GM19452 (cell line): Measurements from ENCODE around the gene GNA12.
A peak's percentile ranks its signal among the peaks of the same experiment; 100 is the strongest.

Experiments
- ATAC-seq: cut with Tn5 transposase; IDR thresholded peaks from one replicate; pipeline ENCODE4 v1.9.1; 2021; ENCODE audit not compliant: unreplicated experiment

Gene GNA12

DNA sequence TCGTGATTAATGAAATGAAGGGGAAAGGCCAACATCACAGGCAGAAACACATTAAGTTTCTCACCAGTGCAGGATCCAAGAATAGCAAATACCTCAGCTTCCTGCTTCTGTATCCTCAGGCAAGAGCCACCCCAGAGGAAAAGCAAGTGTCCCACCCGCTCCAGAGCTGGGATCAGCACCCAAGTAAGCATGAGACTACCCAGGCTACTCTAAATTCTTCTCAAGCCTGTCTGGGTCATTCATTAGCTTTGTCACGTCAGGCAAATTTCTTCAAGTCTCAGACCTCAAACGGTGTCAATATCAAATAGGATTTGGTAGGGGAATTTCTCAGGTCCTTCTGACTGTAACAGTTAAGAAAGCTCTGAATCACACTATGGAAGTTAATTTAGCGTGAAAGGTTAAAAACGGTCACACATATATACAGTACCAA is 59.0 kb downstream of the GNA12 start:
- ATAC-seq, result peak; percentile 71

DNA sequence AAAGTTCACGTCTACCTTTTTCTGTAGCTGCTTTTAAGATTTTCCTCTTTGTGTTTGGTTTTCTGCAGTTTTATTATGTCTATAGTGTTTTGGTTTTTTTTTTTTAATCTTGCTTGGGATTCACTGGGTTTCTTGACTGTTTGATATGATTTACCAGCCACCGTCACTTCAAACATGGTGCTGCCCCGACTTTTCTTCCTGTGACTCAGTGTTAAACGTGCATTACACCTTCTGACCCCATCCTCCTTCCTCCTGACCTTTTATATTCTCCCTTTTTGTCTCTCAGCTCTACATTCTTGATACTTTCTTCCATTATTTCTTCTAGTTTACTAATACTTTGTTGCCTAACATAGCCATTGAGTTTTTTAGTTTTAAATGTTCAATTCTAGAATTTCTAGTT is 61.5 kb downstream of the GNA12 start:
- no peak for ATAC-seq

DNA sequence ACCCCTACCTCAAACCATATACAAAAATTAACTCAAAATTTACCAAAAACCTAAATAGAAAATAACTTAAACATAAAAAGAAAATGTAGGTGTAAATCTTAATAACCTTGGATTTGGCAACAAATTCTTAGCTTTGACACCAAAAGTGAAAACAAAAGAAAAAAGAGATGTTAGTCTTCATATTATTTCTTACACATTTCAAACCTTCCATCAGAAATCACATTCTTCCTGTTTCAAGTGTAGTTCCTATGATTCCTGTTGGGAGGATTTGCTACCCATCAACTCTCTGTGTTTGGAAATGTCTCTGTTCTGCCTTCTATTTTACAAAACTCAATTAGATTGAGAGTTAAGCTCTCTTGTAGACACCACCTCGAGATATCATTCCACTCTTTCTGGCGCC is 62.0 kb downstream of the GNA12 start:
- no peak for ATAC-seq

DNA sequence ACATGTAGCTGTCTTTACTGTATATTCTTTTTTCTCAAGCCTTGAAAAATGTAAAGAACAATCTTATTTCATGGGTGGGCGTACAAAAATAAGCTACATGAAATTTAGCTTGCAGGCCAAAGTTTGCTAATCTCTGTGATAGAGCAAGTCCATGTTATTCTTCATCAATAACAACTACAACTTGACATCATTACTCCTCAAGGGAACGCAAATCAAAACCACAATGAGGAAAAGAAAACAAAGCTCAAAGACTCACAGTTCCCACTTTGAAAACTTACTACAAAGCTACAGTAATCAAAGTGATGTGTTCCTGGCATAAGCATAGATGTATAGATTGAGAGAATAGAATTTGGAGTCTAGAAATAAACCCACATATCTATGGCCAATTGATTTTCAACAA is 62.5 kb downstream of the GNA12 start:
- no peak for ATAC-seq

DNA sequence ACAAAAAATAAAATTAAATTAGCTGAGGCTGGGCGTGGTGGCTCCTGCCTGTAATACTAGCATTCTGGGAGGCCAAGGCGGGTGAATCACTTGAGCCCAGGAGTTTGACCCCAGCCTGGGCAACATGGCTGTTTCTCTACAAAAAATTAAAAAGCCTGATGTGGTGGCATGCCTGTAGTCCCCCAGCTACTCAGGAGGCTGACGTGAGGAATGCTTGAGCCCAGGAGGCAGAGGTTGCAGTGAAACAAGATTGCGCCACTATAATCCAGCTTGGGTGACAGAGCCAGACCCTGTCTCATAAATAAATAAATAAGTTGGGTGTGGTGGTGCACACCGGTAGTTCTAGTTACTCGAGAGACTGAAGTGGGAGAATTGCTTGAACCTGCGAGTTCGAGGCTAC is 65.1 kb downstream of the GNA12 start:
- ATAC-seq, result no peak

DNA sequence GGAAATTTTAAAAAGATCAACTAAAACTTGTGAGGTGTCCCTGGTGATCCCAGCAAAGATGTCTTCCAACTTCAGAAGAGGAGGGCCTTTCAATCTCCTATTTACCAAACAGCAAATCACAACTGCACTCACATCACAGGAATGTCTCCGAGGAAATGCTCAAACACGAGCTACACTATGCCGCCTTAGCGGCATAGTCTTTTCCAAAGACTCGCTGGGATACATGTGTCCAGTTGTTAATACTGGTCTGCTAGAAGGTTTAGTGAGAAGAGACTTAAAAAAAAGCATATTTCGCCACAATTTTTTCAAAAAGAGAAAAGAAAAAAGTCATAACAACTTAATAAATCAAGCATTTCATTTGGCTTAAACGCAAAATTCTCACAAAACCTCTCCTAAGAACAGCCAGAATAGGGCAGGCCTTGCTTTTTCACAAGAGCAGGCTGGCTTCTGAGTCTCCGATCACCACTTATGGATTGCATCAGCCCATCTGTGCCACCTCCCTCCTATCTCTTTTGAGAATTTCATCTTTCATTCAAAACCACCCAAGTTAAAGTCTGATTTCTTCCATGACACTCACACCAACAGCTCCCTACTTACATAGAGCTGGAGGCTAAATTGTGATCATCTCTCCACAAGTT is 66.1 kb downstream of the GNA12 start:
- ATAC-seq, result no peak

DNA sequence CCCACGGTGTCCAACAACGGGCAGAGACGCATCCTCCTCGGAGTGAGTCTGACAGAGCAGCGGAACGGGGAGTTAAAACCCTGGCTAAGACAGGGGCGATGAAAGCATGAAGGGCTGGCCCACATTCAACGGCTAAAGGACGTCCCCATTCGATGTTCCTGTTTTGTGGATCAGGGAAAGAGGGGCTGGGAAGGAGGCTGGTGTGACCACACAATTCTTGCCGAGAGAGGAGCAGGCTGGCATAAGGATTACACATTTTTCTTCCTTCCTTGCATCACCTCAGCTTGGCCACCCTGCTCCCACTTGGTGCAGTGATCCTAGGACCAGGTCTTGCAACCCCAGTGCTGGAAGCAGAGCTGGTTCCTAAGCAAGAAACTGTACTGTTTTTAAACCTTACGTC is 67.7 kb downstream of the GNA12 start:
- no peak for ATAC-seq

DNA sequence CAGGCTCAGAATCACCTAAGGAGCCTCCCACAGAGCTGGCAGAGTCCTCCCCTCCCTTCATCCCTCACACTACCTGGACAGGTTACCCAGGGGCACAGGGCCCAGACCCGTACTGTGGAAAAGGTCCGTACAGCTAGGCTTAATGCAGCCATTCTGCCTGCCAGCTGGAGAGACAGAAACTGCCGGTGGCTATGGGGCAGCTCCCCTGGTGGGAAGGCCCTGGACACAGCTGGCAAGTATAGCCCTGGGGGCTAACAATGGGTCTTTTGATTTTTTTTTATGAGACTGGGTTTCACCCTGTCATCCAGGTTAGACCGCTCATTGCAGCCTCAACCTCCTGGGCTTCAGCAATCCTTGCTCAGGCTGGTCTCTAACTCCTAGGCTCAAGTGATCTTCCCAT is 68.3 kb downstream of the GNA12 start:
- ATAC-seq, result no peak

DNA sequence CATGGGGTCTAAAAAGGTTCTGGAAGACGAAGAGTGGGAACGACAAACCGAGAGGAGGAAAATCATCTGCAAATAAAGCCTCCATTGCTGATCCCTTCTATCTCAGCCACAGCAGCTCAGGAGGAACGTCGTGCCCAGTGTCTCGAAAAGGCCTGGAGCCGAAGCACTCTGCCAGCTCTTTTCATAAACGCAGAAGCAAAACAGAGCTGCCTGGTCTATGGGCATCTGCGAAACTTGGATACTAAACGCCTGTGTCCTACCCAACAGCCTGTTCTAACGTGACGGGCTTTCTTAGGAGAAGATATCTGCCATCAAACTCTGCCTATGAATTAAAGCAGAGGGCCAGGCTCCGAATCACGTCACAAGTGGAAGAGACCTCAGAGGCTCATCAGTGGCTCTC is 68.7 kb downstream of the GNA12 start:
- ATAC-seq, result no peak

DNA sequence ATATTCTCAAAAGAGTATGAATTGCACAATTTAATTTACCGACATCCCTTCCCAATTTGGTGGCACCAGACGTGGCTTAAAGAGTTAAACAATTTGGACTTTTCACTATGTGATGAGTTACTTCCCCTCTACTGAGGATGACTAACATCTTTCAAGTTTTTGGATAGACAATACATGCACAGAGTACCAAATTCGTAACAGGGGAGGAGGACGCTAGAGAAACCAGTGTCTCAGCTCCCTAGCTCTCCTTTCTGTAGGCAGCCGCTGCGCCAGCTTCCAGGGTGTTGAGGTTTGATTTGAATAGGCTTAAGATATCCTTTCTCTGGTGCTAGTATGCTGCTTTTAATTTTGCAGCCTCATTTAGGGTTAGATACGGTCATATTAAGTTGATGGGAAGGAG is 69.2 kb downstream of the GNA12 start:
- ATAC-seq, result no peak

DNA sequence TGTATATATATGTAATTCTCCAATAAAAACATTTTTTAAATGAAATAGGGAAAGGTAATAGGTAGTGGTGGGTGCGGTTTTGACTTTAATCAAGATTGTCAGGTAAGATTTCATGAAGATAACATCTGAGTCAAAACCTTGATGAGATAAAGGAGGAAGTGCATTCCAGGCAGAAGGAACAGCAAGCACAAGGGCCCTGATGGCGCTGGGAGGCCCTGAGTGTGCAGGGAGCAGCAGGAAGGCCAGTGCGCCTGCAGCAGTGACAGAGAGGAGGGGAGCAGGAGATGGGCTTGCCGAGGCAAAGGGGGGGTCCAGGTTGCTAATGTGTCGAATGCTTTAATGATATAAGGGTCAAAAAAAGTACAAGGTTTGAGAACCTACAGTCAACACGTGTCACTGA is 69.8 kb downstream of the GNA12 start:
- no peak for ATAC-seq

DNA sequence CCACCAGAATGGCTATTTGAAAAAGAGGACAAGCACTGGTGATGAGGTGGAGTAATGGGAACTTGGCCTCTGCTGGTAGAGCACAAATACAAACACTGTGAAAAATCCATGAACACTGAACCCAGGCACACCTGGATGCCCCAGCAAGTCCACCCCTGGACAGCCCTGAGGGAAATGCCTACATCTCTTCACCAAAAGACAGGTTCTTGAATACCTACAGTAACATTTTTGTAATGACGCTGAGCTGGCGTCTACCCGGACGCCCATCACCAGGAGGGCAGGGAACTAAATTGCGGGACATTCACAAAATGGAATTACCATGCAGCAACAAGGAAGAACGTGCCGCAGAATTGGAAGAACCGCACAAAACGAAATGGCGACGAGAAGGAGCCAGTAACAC is 70.5 kb downstream of the GNA12 start:
- no peak for ATAC-seq

DNA sequence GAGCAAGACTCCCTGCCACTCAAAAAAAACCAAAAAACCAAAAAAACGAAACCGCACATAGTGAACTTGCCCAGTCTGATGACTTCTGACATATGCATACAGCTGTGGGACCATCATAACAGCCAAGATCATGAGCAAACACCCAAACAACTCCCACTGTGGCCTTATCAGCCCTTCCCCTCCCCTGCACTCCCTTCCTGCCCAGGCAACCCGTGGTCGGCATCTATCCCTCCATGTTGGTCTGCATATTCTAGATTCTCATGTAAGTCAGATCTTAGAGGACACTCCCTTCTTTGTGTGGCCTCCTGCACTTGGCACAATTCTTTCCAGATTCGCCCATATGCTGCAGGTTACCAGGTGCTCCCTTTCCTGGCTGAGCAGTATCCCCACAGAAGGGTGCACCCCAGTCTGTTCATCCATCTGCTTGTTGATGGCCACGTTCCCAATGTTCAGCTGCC is 72.8 kb downstream of the GNA12 start:
- no peak for ATAC-seq

DNA sequence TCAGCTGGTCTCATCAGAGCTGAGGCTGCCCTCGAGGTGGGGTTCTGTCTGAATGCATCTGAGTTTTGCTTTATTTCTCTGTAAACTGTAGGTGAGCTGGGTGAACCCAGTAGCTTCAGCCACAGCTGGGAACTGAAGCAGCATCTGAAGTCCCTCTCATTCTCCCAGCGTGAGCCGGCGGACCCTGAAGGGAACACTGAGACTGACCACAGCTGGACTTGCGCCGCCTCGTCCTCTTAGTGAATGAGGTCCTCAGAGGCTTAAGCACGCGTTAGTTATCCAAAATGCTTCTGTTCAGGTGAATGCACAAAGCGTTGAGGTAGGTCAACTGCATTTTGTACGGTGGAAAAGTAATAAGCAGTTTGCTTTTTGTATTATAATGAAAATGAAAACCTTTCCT is 79.5 kb downstream of the GNA12 start:
- no peak for ATAC-seq

DNA sequence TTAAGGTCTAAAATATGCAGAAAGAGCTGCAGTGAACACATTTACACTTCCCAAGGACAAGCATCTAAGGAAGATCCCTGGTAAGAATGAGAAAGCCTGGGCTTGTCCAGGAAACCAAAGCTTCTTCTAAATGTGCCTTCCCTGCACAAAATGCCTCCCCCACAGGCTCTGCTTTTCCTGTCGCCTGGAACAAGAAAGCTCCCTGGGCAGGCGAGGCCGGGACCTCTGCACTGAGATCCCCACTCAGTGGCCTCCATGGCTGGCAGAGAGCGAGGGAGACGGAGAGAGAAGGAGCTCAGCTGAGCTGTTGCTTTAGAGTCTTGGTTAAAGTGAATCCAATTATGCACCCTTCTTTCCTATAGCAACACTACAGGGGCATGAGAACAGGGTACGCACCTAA is 80.5 kb downstream of the GNA12 start:
- ATAC-seq, result no peak

DNA sequence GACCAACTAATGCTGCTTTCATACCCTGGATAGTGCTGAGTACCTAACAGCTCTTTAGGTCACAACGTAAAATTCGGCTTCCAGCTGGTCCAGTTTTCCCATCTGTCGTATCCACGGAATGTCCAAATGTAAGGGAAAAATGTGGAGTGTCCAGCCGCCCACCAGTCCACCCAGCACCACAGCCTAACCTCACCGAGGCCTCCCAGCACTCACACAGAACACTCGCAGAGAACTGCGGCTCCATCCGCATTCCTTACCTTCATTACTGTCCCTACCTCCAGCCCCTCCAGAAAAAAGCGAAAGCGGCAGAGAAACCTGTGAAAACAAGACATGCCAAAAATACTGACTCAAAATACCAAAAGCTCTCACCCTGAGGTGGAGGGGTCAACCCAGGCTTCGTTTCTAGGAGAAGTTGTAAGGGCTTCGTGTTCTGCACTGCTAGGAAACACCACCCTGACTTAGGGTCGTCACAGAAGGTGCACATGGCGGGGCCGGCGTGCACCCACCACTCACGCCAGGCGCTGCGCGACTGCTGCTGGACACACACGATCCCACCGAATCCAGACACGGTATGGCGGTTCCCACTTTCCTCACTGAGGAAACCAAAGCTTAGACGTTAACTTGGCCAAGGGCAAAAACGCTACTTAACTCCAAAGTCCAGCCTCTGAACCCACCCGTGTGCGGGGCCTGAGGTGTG is 82.2 kb downstream of the GNA12 start:
- no peak for ATAC-seq

DNA sequence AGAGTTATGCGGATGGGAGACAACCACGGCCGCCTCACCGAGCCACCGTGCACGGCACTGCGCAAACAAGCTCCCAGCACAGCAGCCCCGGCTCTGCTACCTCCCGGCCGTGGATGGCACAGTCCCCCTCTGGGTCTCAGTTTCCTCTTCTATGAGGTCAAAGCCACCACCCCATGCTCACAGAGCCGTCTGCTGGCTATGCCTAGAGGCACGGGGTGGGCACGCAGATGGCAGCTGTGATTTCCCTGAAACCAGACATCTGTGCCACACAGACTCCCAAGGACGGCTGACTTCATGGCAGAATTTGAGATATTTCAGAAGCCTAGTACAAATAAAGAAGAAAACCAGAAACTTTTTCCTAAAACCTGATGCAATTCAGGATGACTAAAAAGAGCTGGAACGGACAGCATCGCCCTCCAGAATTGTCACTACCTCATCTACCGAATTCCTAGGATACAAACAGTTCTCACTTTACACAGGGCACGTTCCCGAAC is 82.9 kb downstream of the GNA12 start:
- ATAC-seq, result no peak

DNA sequence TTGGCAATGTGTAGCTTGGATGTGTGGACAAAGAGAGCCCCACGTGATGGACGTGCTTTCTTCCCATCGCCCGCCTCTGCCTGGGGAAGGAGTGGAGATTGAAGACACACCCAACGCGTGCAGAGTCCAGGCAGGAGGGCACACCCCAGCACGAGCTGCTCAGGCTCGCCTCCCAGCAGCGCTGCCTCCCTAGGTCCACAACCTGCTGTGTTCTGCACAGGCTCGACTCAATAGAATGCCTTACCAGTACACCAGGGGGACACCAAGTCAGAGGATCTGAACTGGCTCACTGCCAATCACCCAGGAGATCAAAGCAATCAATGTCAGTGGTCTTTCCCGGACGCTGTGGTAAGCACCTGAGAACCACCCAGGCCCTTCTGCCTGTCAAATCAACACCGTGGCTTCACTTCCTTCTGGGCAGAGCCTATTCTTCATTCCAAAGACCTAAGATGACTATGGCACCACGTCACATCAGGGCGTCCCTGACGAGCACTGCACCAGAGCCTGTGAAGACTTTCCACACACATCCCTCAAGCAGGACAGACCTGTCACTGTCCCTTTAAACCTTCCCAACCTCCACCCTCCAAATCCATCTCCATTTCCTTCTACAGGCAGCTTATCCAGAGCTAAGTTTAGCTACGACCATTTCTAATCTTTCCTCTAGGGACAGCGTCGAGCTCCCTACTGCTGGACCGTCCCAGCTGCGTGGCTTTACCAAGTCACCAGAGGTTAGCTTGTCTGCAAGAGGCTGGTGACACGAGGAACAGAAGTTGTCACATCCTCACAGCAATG is 83.8 kb downstream of the GNA12 start:
- ATAC-seq, result no peak

DNA sequence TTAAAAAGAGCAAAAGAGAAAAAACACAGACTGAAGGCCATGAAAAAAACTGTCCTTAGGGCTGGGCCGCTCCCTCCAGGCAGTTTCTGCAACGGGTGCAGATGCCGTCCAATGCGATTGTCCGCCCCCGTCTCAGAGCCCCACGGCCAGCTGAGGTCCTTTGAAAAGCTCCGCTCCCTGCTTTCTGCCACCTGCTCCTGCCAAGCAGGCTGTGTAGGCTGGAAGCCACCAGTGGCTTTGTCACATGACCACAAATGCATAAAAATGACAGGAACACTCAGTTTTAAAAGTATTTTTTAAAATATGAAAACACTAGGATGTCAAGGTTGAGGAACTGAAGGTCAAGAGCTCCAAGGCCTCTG is 84.4 kb downstream of the GNA12 start:
- no peak for ATAC-seq

DNA sequence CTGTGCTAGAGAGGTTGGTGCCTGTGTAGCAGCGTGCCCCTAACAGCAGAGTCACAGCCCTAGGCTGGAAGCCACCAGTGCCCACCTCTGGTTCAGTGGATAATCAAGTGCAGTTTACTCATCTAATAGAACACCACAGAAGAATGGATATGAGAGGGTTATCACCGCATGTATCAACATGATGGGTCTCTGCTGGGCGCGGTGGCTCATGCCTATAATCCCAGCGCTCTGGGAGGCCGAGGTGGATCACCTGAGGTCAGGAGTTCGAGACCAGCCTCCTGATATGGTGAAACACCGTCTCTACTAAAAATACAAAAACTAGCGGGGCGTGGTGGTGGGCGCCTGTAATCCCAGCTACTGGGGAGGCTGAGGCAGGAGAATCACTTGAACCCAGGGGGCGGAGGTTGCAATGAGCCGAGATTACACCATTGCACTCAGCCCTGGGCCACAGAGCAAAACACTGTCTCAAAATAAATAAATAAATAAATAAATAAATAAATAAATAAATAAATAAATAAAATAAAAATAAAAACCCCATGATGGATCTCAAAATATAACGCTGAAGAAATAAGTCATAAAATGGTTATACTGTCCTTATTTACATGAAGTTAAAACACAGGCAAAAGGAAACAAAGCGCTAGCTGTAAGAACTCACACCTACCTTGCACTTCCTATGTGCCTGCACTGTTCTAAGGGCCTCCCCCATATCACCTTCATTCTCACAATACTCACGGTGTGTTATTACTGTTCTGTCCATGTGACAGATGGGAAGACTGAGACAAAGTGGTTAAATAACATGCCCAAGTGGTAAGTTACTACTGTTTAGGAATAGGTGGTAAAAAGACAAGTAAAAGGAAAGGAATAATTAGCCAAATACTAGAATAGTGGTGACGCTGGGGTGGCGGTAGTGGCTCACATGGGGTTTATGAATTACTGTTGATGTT is 85.2 kb downstream of the GNA12 start:
- ATAC-seq, result no peak
